Vagina (tissue), 2 donors: ENCODE measurements around the gene MPRIP. TPM values are rescaled to one million over a fixed set of nuclear protein-coding genes. Genes with fewer than 3 reads are reported as not detected.

ENCODE experiments used
- DNase-seq, 2 donors: peaks; one replicate each; pipeline ENCODE4 v3.0.0-alpha.2; 2017; ENCODE audit errors: extremely low spot score in 2 of 2
- H3K27ac ChIP-seq: fragments of 200-600 bp; sonication (generic); one replicate; pipeline ENCODE4 v1.5.1; 2019
- H3K27me3 ChIP-seq: fragments of 200-600 bp; sonication (generic); one replicate; pipeline ENCODE4 v1.5.1; 2019
- H3K36me3 ChIP-seq, 2 donors: fragments of 200-600 bp; sonication (generic); one replicate each; pipeline ENCODE4 v1.5.1; 2017 to 2019
- H3K4me1 ChIP-seq: fragments of 200-600 bp; sonication (generic); one replicate; pipeline ENCODE4 v1.5.1; 2019
- H3K4me3 ChIP-seq, 2 donors: fragments of 200-600 bp; sonication (generic); 1 replicate in 1 of 2; 2 replicates in 1 of 2; pipeline ENCODE4 v1.5.1; 2016 to 2019
- H3K9me3 ChIP-seq: fragments of 200-600 bp; sonication (generic); one replicate; pipeline ENCODE4 v1.5.1; 2019
- CTCF ChIP-seq, 3 experiments: fragments of 450-650 bp in 2 of 3; fragments of 200-600 bp in 1 of 3; sonication (generic) in 1 of 3; IDR thresholded peaks; one replicate each; pipeline ENCODE4 v1.5.1; 2017 to 2019; ENCODE audit warnings: antibody characterized with exemption in 3 of 3, mild to moderate bottlenecking in 2 of 3, moderate library complexity in 2 of 3
- POLR2A ChIP-seq, 2 donors: fragments of 450-650 bp; IDR thresholded peaks; one replicate each; pipeline ENCODE4 v1.6.1; 2017; ENCODE audit warnings: antibody characterized with exemption in 2 of 2, mild to moderate bottlenecking in 2 of 2, moderate library complexity in 2 of 2
- POLR2AphosphoS5 ChIP-seq, 2 donors: sonication (generic); formaldehyde crosslinking; IDR thresholded peaks; one replicate each; pipeline ENCODE4 v1.9.0; 2017; ENCODE audit warnings: antibody characterized with exemption in 2 of 2, mild to moderate bottlenecking in 2 of 2, low read depth in 1 of 2; ENCODE audit not compliant: insufficient read depth in 1 of 2
- intact Hi-C: fragments of 100-400 bp; cut with DNase I; formaldehyde crosslinking; loops from one replicate; pipeline ENCODE4 v1.15.1; 2023
- total RNA-seq: library from RNA; depleted of rRNA; stranded (reverse); fragments of >200 nt; gene quantifications from one replicate; pipeline ENCODE4 v1.2.3, GENCODE V29; 2016

MPRIP gene
- total RNA-seq, 1 donor from 2014 or later: 202 TPM

GRCh38 chr17:17166446-17166845, 124.2 kb downstream of the MPRIP start:
- intact Hi-C loops: no loop called here
- Histone ChIP-seq H3K36me3 (peaks cover 0 to 79% of the 10 kb centered on the region in 2 donors), H3K27ac (no peak overlapping the region), H3K4me1 (peaks cover 10% of the 10 kb centered on the region), H3K4me3 (no peak overlapping the region), H3K9me3 (no peaks in the 10 kb centered on the region), H3K27me3 (no peaks in the 10 kb centered on the region)
- TF ChIP-seq POLR2AphosphoS5 (IDR thresholded peaks at IDR 0.05; ENCODE audit: insufficient read depth in 1 of 2, low read depth in 1 of 2) (no peak), POLR2A (IDR thresholded peaks at IDR 0.05) (no peak), CTCF (IDR thresholded peaks at IDR 0.05) (no peak)
- no peak for DNase-seq

- Histone ChIP-seq H3K4me1 (peaks cover 10% of the 10 kb centered on the region), H3K27me3 (no peaks in the 10 kb centered on the region), H3K36me3 (peaks cover 0 to 79% of the 10 kb centered on the region in 2 donors), H3K4me3 (no peak overlapping the region), H3K27ac (no peak overlapping the region), H3K9me3 (no peaks in the 10 kb centered on the region)
- DNase-seq: no peak
- intact Hi-C loops: no loop called here
- TF ChIP-seq POLR2AphosphoS5 (IDR thresholded peaks at IDR 0.05; ENCODE audit: insufficient read depth in 1 of 2, low read depth in 1 of 2) (no peak), CTCF (IDR thresholded peaks at IDR 0.05) (no peak), POLR2A (IDR thresholded peaks at IDR 0.05) (no peak)
Observed at GRCh38 chr17:17167356-17167755, 125.1 kb downstream of the MPRIP start.

- Histone ChIP-seq H3K27ac (no peak overlapping the region), H3K9me3 (no peaks in the 10 kb centered on the region), H3K4me3 (no peak overlapping the region), H3K4me1 (peaks cover 10% of the 10 kb centered on the region), H3K27me3 (no peaks in the 10 kb centered on the region), H3K36me3 (peaks cover 0 to 79% of the 10 kb centered on the region in 2 donors)
- no peak for DNase-seq
- no peak for TF ChIP-seq POLR2AphosphoS5 (IDR thresholded peaks at IDR 0.05; ENCODE audit: insufficient read depth in 1 of 2, low read depth in 1 of 2)
- no peak for TF ChIP-seq CTCF (IDR thresholded peaks at IDR 0.05)
- TF ChIP-seq POLR2A (IDR thresholded peaks at IDR 0.05): no peak
- intact Hi-C loops: no loop called here
Observed at GRCh38 chr17:17167986-17168385, 125.7 kb downstream of the MPRIP start.

GRCh38 chr17:17168401-17168800, 126.1 kb downstream of the MPRIP start:
- DNase-seq: no peak
- no peak for TF ChIP-seq POLR2A (IDR thresholded peaks at IDR 0.05)
- TF ChIP-seq POLR2AphosphoS5 (IDR thresholded peaks at IDR 0.05; ENCODE audit: insufficient read depth in 1 of 2, low read depth in 1 of 2): no peak
- TF ChIP-seq CTCF (IDR thresholded peaks at IDR 0.05): no peak
- H3K4me3 ChIP-seq: no peak overlapping the region
- H3K4me1 ChIP-seq: peaks cover 10% of the 10 kb centered on the region
- peaks cover 0 to 79% of the 10 kb centered on the region in 2 donors for H3K36me3 ChIP-seq
- intact Hi-C loops: no loop called here
- no peaks in the 10 kb centered on the region for H3K27me3 ChIP-seq
- H3K27ac ChIP-seq: no peak overlapping the region
- no peaks in the 10 kb centered on the region for H3K9me3 ChIP-seq

- intact Hi-C loops: no loop called here
- TF ChIP-seq POLR2AphosphoS5 (IDR thresholded peaks at IDR 0.05; ENCODE audit: insufficient read depth in 1 of 2, low read depth in 1 of 2): no peak
- TF ChIP-seq CTCF (IDR thresholded peaks at IDR 0.05): no peak
- no peak for TF ChIP-seq POLR2A (IDR thresholded peaks at IDR 0.05)
- Histone ChIP-seq H3K9me3 (no peaks in the 10 kb centered on the region), H3K36me3 (peaks cover 0 to 83% of the 10 kb centered on the region in 2 donors), H3K27ac (no peak overlapping the region), H3K4me3 (no peak overlapping the region), H3K27me3 (no peaks in the 10 kb centered on the region), H3K4me1 (peaks cover 10% of the 10 kb centered on the region)
- no peak for DNase-seq
Observed at GRCh38 chr17:17169396-17169795, 127.1 kb downstream of the MPRIP start.
